ENCODE results near the gene MRPL54.
"Not testable (repeated sequence)": the region's sequence is repeated elsewhere in the genome, so short reads cannot be mapped to it uniquely, and the experiment has no call there.

MRPL54 gene

GRCh38 chr19:3808420-3809143 is 46.1 kb downstream of the MRPL54 start:
- peaks cover 21% of the 10 kb centered on the region for H3K27me3 Mint-ChIP-seq (ENCODE audit: low read depth, poor library complexity)
- H3K9me3 Mint-ChIP-seq = no peaks in the 10 kb centered on the region
- no peak for DNase-seq
- H3K36me3 Mint-ChIP-seq (ENCODE audit: low read depth) = no peaks in the 10 kb centered on the region
- H3K4me1 Mint-ChIP-seq = peaks cover 16% of the 10 kb centered on the region
- no peak overlapping the region for H3K27ac Mint-ChIP-seq
- no peak overlapping the region for H3K4me3 Mint-ChIP-seq
- no peak for TF ChIP-seq CTCF (IDR thresholded peaks at IDR 0.05)

- H3K27me3 Mint-ChIP-seq (ENCODE audit: low read depth, poor library complexity) = peaks cover 12% of the 10 kb centered on the region
- no peak overlapping the region for H3K4me3 Mint-ChIP-seq
- TF ChIP-seq CTCF (IDR thresholded peaks at IDR 0.05) = no peak
- DNase-seq = no peak
- H3K4me1 Mint-ChIP-seq = peaks cover 16% of the 10 kb centered on the region
- no peak overlapping the region for H3K27ac Mint-ChIP-seq
- H3K36me3 Mint-ChIP-seq (ENCODE audit: low read depth) = no peaks in the 10 kb centered on the region
- H3K9me3 Mint-ChIP-seq = no peaks in the 10 kb centered on the region
Measured at GRCh38 chr19:3809881-3810707, 47.6 kb downstream of the MRPL54 start.

GRCh38 chr19:3810708-3811355 is 48.4 kb downstream of the MRPL54 start:
- TF ChIP-seq CTCF (IDR thresholded peaks at IDR 0.05) = no peak
- Mint-ChIP-seq H3K36me3 (ENCODE audit: low read depth) (no peaks in the 10 kb centered on the region), H3K9me3 (no peaks in the 10 kb centered on the region), H3K4me3 (no peak overlapping the region), H3K27ac (no peak overlapping the region), H3K27me3 (ENCODE audit: low read depth, poor library complexity) (peaks cover 10% of the 10 kb centered on the region), H3K4me1 (peaks cover 16% of the 10 kb centered on the region)
- no peak for DNase-seq

GRCh38 chr19:3813473-3814392 is 51.3 kb downstream of the MRPL54 start:
- Mint-ChIP-seq H3K36me3 (ENCODE audit: low read depth) (no peaks in the 10 kb centered on the region), H3K27ac (no peak overlapping the region), H3K4me1 (peaks cover 16% of the 10 kb centered on the region), H3K27me3 (ENCODE audit: low read depth, poor library complexity) (peaks cover 7% of the 10 kb centered on the region), H3K9me3 (no peaks in the 10 kb centered on the region), H3K4me3 (no peak overlapping the region)
- TF ChIP-seq CTCF (IDR thresholded peaks at IDR 0.05) = no peak
- DNase-seq = no peak

- H3K9me3 Mint-ChIP-seq = no peaks in the 10 kb centered on the region
- no peak overlapping the region for H3K4me3 Mint-ChIP-seq
- peaks cover 16% of the 10 kb centered on the region for H3K4me1 Mint-ChIP-seq
- no peaks in the 10 kb centered on the region for H3K36me3 Mint-ChIP-seq (ENCODE audit: low read depth)
- no peak for DNase-seq
- H3K27me3 Mint-ChIP-seq (ENCODE audit: low read depth, poor library complexity) = peaks cover 2% of the 10 kb centered on the region
- no peak for TF ChIP-seq CTCF (IDR thresholded peaks at IDR 0.05)
- H3K27ac Mint-ChIP-seq = no peak overlapping the region
Measured at GRCh38 chr19:3814648-3815047, 52.2 kb downstream of the MRPL54 start.

- H3K36me3 Mint-ChIP-seq (ENCODE audit: low read depth); H3K4me3 Mint-ChIP-seq; H3K27ac Mint-ChIP-seq: not testable (repeated sequence)
Measured at GRCh38 chr19:3816148-3816547, 53.7 kb downstream of the MRPL54 start.

More at GRCh38 chr19:3816148-3816547, 53.7 kb downstream of the MRPL54 start:
- H3K4me1 Mint-ChIP-seq = peaks cover 16% of the 10 kb centered on the region
- H3K9me3 Mint-ChIP-seq; DNase-seq; H3K27me3 Mint-ChIP-seq (ENCODE audit: low read depth, poor library complexity): not testable (repeated sequence)
